SU-DHL-6 (cell line): ENCODE data around the gene NAA80.
"Not testable (repeated sequence)": the region's sequence is repeated elsewhere in the genome, so short reads cannot be mapped to it uniquely, and the experiment has no call there.

Experiments used
- H2AFZ ChIP-seq: fragments of 200-600 bp; sonication (generic); 2 replicates; pipeline ENCODE4 v1.6.1; 2014; ENCODE audit warnings: low read depth, mild to moderate bottlenecking, moderate library complexity, mixed read lengths, antibody characterized with exemption, low read length; ENCODE audit not compliant: severe bottlenecking
- H3F3A ChIP-seq: fragments of 200-600 bp; shearing (Covaris generic); 2 replicates; pipeline ENCODE4 v1.6.0; 2016; ENCODE audit warnings: antibody characterized with exemption, mild to moderate bottlenecking; ENCODE audit not compliant: insufficient read depth
- H3K27ac ChIP-seq: fragments of 200-600 bp; sonication (generic); 2 replicates; pipeline ENCODE4 v1.5.1; 2016; ENCODE audit warnings: low read depth, mild to moderate bottlenecking, low read length, moderate library complexity, mixed read lengths
- H3K27me3 ChIP-seq: fragments of 200-600 bp; sonication (generic), shearing (Covaris generic); 2 replicates; pipeline ENCODE4 v1.6.0; 2014; ENCODE audit warnings: mild to moderate bottlenecking, low read length
- H3K36me3 ChIP-seq: fragments of 200-600 bp; sonication (generic); 2 replicates; pipeline ENCODE4 v1.6.1; 2014; ENCODE audit warnings: mild to moderate bottlenecking, low read length, mixed read lengths
- H3K4me2 ChIP-seq: fragments of 300-600, 200-600 bp; shearing (Covaris generic), sonication (generic); 2 replicates; pipeline ENCODE4 v1.6.0; 2014; ENCODE audit warnings: low read length, low read depth, mild to moderate bottlenecking; ENCODE audit not compliant: poor library complexity, severe bottlenecking
- H3K4me3 ChIP-seq: fragments of 200-600 bp; sonication (generic); 2 replicates; pipeline ENCODE4 v1.5.1; 2014; ENCODE audit warnings: antibody characterized with exemption, low read length, mild to moderate bottlenecking, mixed read lengths; ENCODE audit not compliant: insufficient read depth, poor library complexity, severe bottlenecking
- H3K79me2 ChIP-seq: fragments of 200-600 bp; sonication (generic); 2 replicates; pipeline ENCODE4 v1.6.1; 2014; ENCODE audit warnings: mild to moderate bottlenecking, low read length, moderate library complexity; ENCODE audit not compliant: insufficient read depth
- H3K9ac ChIP-seq: fragments of 200-600 bp; sonication (generic); 2 replicates; pipeline ENCODE4 v1.7.0; 2014; ENCODE audit warnings: mild to moderate bottlenecking, low read length
- H3K9me2 ChIP-seq: fragments of 200-600 bp; sonication (generic); replicated peaks from 2 replicates; pipeline ENCODE4 v1.6.1; 2014; ENCODE audit warnings: low read length; ENCODE audit not compliant: insufficient read depth
- H3K9me3 ChIP-seq: fragments of 200-600 bp; sonication (generic); 2 replicates; pipeline ENCODE4 v1.6.1; 2014; ENCODE audit warnings: low read length, mixed read lengths; ENCODE audit not compliant: insufficient read depth
- H4K20me1 ChIP-seq: fragments of 200-600 bp; sonication (generic); 2 replicates; pipeline ENCODE4 v1.6.1; 2014; ENCODE audit warnings: low read depth, mild to moderate bottlenecking, antibody characterized with exemption, low read length, moderate library complexity, mixed read lengths
- EZH2phosphoT487 ChIP-seq: fragments of 200-600 bp; sonication (generic), shearing (Covaris generic); conservative IDR thresholded peaks from 2 replicates; pipeline ENCODE4 v1.6.1; 2018; ENCODE audit warnings: mild to moderate bottlenecking, antibody characterized with exemption, low read length, moderate library complexity, mixed read lengths
- TF ChIP-seq, protein P1 (sequence below): fragments of 200-600 bp; sonication (generic); IDR thresholded peaks from one replicate; pipeline ENCODE4 v1.5.1; 2017; ENCODE audit warnings: antibody characterized with exemption, mild to moderate bottlenecking, low read length, moderate library complexity; ENCODE audit not compliant: insufficient read depth, poor library complexity, severe bottlenecking

The NAA80 gene

GRCh38 chr3:50314342-50314741 is 15.1 kb upstream of the NAA80 start:
- Histone ChIP-seq H3K36me3 (no peaks in the 10 kb centered on the region), H3K27me3 (no peaks in the 10 kb centered on the region), H3K79me2 (no peaks in the 10 kb centered on the region), H3K4me2 (no peak overlapping the region), H3K4me3 (no peak overlapping the region), H3K9ac (no peak overlapping the region), H3F3A (peaks cover 6% of the 10 kb centered on the region; the same call in 1 of the 2 replicates), H3K9me2 (no peaks in the 10 kb centered on the region), H4K20me1 (no peaks in the 10 kb centered on the region), H2AFZ (no peak overlapping the region), H3K27ac (no peak overlapping the region), H3K9me3 (peaks cover 6% of the 10 kb centered on the region; the same call in 1 of the 2 replicates)
- TF ChIP-seq EZH2phosphoT487: no peak
- TF ChIP-seq, protein P1, sequence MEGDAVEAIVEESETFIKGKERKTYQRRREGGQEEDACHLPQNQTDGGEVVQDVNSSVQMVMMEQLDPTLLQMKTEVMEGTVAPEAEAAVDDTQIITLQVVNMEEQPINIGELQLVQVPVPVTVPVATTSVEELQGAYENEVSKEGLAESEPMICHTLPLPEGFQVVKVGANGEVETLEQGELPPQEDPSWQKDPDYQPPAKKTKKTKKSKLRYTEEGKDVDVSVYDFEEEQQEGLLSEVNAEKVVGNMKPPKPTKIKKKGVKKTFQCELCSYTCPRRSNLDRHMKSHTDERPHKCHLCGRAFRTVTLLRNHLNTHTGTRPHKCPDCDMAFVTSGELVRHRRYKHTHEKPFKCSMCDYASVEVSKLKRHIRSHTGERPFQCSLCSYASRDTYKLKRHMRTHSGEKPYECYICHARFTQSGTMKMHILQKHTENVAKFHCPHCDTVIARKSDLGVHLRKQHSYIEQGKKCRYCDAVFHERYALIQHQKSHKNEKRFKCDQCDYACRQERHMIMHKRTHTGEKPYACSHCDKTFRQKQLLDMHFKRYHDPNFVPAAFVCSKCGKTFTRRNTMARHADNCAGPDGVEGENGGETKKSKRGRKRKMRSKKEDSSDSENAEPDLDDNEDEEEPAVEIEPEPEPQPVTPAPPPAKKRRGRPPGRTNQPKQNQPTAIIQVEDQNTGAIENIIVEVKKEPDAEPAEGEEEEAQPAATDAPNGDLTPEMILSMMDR: no peak

DNA sequence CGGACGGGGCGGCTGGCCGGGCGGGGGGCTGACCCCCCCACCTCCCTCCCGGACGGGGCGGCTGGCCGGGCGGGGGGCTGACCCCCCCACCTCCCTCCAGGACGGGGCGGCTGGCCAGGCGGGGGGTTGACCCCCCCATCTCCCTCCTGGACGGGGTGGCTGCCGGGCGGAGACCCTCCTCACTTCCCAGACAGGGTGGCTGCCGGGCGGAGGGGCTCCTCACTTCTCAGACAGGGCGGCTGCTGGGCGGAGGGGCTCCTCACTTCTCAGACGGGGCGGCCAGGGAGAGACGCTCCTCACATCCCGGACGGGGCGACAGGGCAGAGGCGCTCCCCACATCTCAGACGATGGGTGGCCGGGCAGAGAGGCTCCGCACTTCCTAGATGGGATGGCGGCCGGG is 12.8 kb upstream of the NAA80 start:
- H3K27me3 ChIP-seq, H3K79me2 ChIP-seq, H4K20me1 ChIP-seq, H3K36me3 ChIP-seq, H3K4me2 ChIP-seq, H3K9me2 ChIP-seq, H3K27ac ChIP-seq, H3K4me3 ChIP-seq, H2AFZ ChIP-seq, H3F3A ChIP-seq, H3K9ac ChIP-seq, H3K9me3 ChIP-seq: not testable (repeated sequence)

GRCh38 chr3:50304601-50305000 is 5.4 kb upstream of the NAA80 start:
- Histone ChIP-seq H3K79me2 (no peaks in the 10 kb centered on the region), H3K9ac (no peak overlapping the region), H3K27ac (no peak overlapping the region), H3F3A (no peaks in the 10 kb centered on the region), H3K36me3 (no peaks in the 10 kb centered on the region), H3K4me3 (no peak overlapping the region), H3K27me3 (no peaks in the 10 kb centered on the region), H3K4me2 (no peak overlapping the region), H4K20me1 (no peaks in the 10 kb centered on the region), H2AFZ (no peak overlapping the region), H3K9me3 (peaks cover 2% of the 10 kb centered on the region; the same call in 1 of the 2 replicates), H3K9me2 (no peaks in the 10 kb centered on the region)
- no peak for TF ChIP-seq EZH2phosphoT487
- TF ChIP-seq, protein P1: no peak

DNA sequence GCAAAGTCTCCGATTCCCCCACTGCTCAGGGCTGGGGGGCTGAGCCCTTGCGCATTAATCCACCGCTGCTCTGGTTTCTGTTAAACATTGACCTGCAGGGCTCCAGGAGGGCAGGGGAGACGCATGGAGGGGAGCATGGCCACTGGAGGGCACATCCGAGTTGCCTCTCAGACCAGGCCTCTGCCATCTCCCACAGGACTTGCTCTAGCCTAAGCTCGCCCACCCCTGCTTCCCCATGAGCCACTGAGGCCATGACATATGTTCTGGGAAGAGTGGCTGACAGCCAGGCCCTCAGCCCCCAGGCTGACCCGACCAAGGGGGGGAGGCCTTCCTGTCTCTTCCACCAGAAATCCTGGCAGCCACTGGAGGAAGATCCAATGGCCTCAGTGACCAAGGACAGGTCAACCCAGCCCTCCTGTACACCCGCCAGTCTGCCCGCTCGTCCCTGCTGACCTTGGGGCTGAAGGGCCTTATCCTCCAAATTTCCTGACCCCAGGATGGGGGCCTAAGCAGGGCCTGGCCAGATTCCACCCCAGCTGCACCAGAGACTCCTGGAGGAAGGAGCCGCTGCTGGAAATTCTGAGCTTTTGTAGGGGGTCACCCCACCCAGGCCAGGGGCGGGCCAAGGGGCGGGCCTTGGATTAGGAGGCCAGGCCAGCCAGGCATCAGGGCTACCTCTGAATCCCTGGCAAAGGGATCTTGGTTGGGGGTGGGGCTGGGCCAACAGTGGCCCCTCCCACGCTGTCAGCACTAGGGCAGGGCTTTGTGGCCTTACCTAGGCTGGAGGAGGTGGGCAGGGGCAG is 4.0 kb upstream of the NAA80 start, which contains the start of gene HYAL1:
HYAL1 (minus strand) TSS at position 562 of the 803 bp plus-strand sequence. CDS start 618 bp downstream, outside the sequence.
- H2AFZ ChIP-seq: no peak within 1 kb of the TSS
- no peaks in the 10 kb centered on the region for H3K9me3 ChIP-seq
- TF ChIP-seq, protein P1: no peak
- TF ChIP-seq EZH2phosphoT487: no peak
- no peak within 1 kb of the TSS for H3K4me2 ChIP-seq
- H3K27me3 ChIP-seq: no peaks in the 10 kb centered on the region
- no peaks in the 10 kb centered on the region for H3K36me3 ChIP-seq
- H3K27ac ChIP-seq: no peak within 1 kb of the TSS
- no peak within 1 kb of the TSS for H3K9ac ChIP-seq
- H3K4me3 ChIP-seq: no peak within 1 kb of the TSS
- no peaks in the 10 kb centered on the region for H3F3A ChIP-seq
- no peaks in the 10 kb centered on the region for H4K20me1 ChIP-seq
- H3K9me2 ChIP-seq: no peaks in the 10 kb centered on the region
- no peaks in the 10 kb centered on the region for H3K79me2 ChIP-seq
